GM12892 (cell line): ENCODE measurements around the gene RASA3.

Experiments
- POLR2A ChIP-seq: IDR thresholded peaks from 2 replicates; pipeline ENCODE4 v1.6.1; 2011; ENCODE audit warnings: low read depth, low read length, control low read depth
- POLR2AphosphoS5 ChIP-seq: IDR thresholded peaks from 2 replicates; pipeline ENCODE4 v1.6.1; 2011; ENCODE audit warnings: low read depth, low read length, control low read depth
- TAF1 ChIP-seq: IDR thresholded peaks from 2 replicates; pipeline ENCODE4 v1.6.1; 2011; ENCODE audit warnings: low read depth, mild to moderate bottlenecking, control low read depth, low read length, borderline replicate concordance

- no peak for TF ChIP-seq POLR2AphosphoS5
- no peak for TF ChIP-seq POLR2A
- TF ChIP-seq TAF1, result no peak
Observed at GRCh38 chr13:114005206-114005724, 127.2 kb downstream of the RASA3 start.
